Prostate gland (tissue), 2 donors: ENCODE results near the gene TRAF5.

Experiments
- CTCF ChIP-seq, 4 experiments: fragments of 200-600 bp in 2 of 4; fragments of 450-650 bp in 2 of 4; sonication (generic) in 2 of 4; IDR thresholded peaks; 1 replicate in 3 of 4; 2 replicates in 1 of 4; pipeline ENCODE4 v1.5.1; 2016 to 2019; ENCODE audit warnings: antibody characterized with exemption in 4 of 4, mild to moderate bottlenecking in 2 of 4, moderate library complexity in 2 of 4
- POLR2AphosphoS5 ChIP-seq: sonication (generic); formaldehyde crosslinking; IDR thresholded peaks from one replicate; pipeline ENCODE4 v1.6.1; 2017; ENCODE audit warnings: antibody characterized with exemption

- TF ChIP-seq CTCF (IDR thresholded peaks at IDR 0.05) (no peak), POLR2AphosphoS5 (no peak)
These were observed 5.5 kb downstream of the TRAF5 start for GRCh38 chr1:211332036-211332616.
